Panc1 (cell line): ENCODE data around the gene CBL. TPM values are rescaled to one million over a fixed set of nuclear protein-coding genes. Genes with fewer than 3 reads are reported as not detected.

ENCODE experiments used
- ATAC-seq: fragments of 200-7000 bp; cut with Tn5 transposase; 2 replicates; pipeline ENCODE4 v1.9.1; 2020; ENCODE audit warnings: mild to moderate bottlenecking, moderate library complexity
- BruUV-seq: library from RNA; stranded (reverse); fragments of 400-500 nt; replicated peaks from 2 replicates; lab custom pipeline; 2021; lab: Mats Ljungman, UMichigan
- CTCF ChIA-PET: fragments of 300-600 bp; sonication (Branson Sonifier 250); formaldehyde crosslinking; loops from one replicate; lab custom pipeline; 2022; ENCODE audit warnings: antibody characterized with exemption; lab: Charles Lee
- POLR2A ChIA-PET: fragments of 300-600 bp; sonication (Branson Sonifier 250); formaldehyde crosslinking; loops from one replicate; lab custom pipeline; 2022; ENCODE audit warnings: antibody characterized with exemption; lab: Charles Lee
- DNase-seq: peaks from one replicate; pipeline ENCODE4 v3.0.0-alpha.2; 2010; ENCODE audit warnings: low read depth, low spot score
- H3K27ac ChIP-seq: 2 replicates; pipeline ENCODE4 v1.5.1; 2011; ENCODE audit warnings: mild to moderate bottlenecking, low read length, inconsistent platforms
- H3K27me3 ChIP-seq: fragments of 200-500 bp; sonication (Bioruptor generic); 2 replicates; pipeline ENCODE4 v1.6.0; 2014; ENCODE audit warnings: low read length, inconsistent platforms; ENCODE audit not compliant: control insufficient read depth, insufficient read depth
- H3K36me3 ChIP-seq: fragments of 200-500 bp; sonication (Bioruptor generic); 2 replicates; pipeline ENCODE4 v1.5.1; 2014; ENCODE audit warnings: inconsistent platforms, mild to moderate bottlenecking, low read length, moderate library complexity; ENCODE audit not compliant: control insufficient read depth, insufficient read depth
- H3K4me1 ChIP-seq: 2 replicates; pipeline ENCODE4 v1.5.1; 2011; ENCODE audit warnings: inconsistent platforms, mild to moderate bottlenecking, low read length, moderate library complexity; ENCODE audit not compliant: control insufficient read depth, insufficient read depth
- H3K4me3 ChIP-seq, 2 experiments: 2 replicates each; pipeline ENCODE4 v1.5.1; 2011 to 2012; ENCODE audit warnings: low read depth in 2 of 2, low read length in 2 of 2, mild to moderate bottlenecking in 2 of 2, inconsistent platforms in 1 of 2, moderate library complexity in 1 of 2
- H3K9me3 ChIP-seq: fragments of 200-500 bp; sonication (Bioruptor generic); 2 replicates; pipeline ENCODE4 v1.5.1; 2014; ENCODE audit warnings: low read depth, mild to moderate bottlenecking, inconsistent platforms, low read length, moderate library complexity; ENCODE audit not compliant: control insufficient read depth, insufficient read depth
- POLR2AphosphoS5 ChIP-seq: IDR thresholded peaks from 2 replicates; pipeline ENCODE4 v1.6.1; 2012; ENCODE audit warnings: mild to moderate bottlenecking, low read depth, low read length, moderate library complexity
- SIN3A ChIP-seq: IDR thresholded peaks from 2 replicates; pipeline ENCODE4 v1.6.1; 2012; ENCODE audit warnings: low read depth, mild to moderate bottlenecking, low read length, moderate library complexity, borderline replicate concordance; ENCODE audit not compliant: insufficient read depth
- TCF7L2 ChIP-seq: IDR thresholded peaks from 2 replicates; pipeline ENCODE4 v1.6.1; 2011; ENCODE audit warnings: mild to moderate bottlenecking, low read depth, low read length, inconsistent platforms
- in situ Hi-C: cut with HindIII; loops from 2 replicates; pipeline ENCODE4 v1.10.0; 2016; ENCODE audit warnings: low sequenced_read_pairs, low pct_unique_long_range_greater_than_20kb
- intact Hi-C: fragments of 100-400 bp; cut with micrococcal nuclease; formaldehyde crosslinking; loops from one replicate; pipeline ENCODE4 v1.10.0; 2022; ENCODE audit not compliant: unreplicated experiment
- total RNA-seq: library from RNA; stranded (reverse); gene quantifications from one replicate; pipeline ENCODE4 v1.2.1, GENCODE V29; 2021; ENCODE audit not compliant: unreplicated experiment
- TF ChIP-seq, protein P1 (sequence below): fragments of 450-650 bp; IDR thresholded peaks from 2 replicates; pipeline ENCODE4 v1.5.1; 2017; ENCODE audit warnings: mild to moderate bottlenecking
- TF ChIP-seq, protein P2 (sequence below), 2 experiments: IDR thresholded peaks; 2 replicates each; pipeline ENCODE4 v1.6.1; 2011 to 2012; ENCODE audit warnings: low read depth in 2 of 2, control low read depth in 1 of 2, low read length in 1 of 2, mild to moderate bottlenecking in 1 of 2, moderate library complexity in 1 of 2; ENCODE audit not compliant: insufficient read depth in 1 of 2

CBL gene
- total RNA-seq, 1 experiment from 2014 or later = 69.9 TPM

DNA sequence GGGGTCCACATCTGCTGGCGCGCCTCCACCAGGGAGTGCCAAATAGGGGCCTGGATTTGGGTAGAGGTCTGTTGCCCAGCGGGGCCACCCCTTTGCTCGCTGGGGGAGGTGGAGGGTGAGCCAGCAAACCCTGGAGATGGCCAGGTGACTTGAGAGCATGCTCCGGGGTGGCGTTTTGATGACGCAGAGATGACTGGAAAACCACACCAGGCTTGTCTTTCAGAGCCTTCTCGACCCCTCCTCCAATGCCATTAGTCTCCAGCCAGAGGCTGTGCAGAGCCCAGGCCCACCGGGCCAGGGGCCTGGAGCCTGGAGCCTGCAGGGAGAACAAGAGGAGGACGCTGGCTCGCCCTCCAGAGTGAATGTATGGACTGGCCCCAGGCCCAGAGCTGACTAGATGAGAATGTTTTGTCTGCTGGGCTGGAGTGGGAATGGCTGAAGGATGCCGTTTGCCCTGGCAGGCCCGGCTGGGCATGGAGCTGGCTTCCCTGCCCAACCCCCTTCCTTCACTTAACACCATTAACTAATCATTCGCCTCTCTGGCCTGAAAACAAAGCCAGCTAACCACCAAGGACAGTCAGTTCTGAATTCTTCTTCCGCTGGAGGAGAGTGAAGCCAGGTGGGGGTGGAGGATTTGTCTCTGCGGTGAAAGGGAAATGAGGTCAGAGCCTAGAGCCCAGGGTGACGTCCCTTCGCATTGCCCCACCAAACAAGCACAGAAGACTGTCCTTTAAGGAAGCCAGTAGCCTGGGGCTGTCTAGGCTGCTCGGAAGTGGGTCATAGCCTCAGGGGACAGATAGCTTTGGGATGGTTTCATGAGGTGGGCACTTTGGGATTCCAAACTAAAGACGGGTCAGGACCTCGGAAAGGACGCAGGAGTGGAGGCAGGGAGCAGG lies 112.3 kb downstream of the CBL start:
- POLR2A ChIA-PET = interaction anchor here (1.7 kb wide), 1 partner anchor 20 kb away, joined by 4 read pairs; no protein-coding TSS in a partner anchor
- no TSS peak for BruUV-seq
- Histone ChIP-seq H3K27ac (peak overlapping the region; percentile 78), H3K27me3 (no peaks in the 10 kb centered on the region), H3K36me3 (no peaks in the 10 kb centered on the region), H3K4me1 (peaks cover 52% of the 10 kb centered on the region), H3K4me3 (0 out of 4 replicates have a peak overlapping the region, but pooled peaks of 1 of the 2 experiments have one; percentile 9), H3K9me3 (no peaks in the 10 kb centered on the region)
- no peak for DNase-seq
- TF ChIP-seq, protein P1, sequence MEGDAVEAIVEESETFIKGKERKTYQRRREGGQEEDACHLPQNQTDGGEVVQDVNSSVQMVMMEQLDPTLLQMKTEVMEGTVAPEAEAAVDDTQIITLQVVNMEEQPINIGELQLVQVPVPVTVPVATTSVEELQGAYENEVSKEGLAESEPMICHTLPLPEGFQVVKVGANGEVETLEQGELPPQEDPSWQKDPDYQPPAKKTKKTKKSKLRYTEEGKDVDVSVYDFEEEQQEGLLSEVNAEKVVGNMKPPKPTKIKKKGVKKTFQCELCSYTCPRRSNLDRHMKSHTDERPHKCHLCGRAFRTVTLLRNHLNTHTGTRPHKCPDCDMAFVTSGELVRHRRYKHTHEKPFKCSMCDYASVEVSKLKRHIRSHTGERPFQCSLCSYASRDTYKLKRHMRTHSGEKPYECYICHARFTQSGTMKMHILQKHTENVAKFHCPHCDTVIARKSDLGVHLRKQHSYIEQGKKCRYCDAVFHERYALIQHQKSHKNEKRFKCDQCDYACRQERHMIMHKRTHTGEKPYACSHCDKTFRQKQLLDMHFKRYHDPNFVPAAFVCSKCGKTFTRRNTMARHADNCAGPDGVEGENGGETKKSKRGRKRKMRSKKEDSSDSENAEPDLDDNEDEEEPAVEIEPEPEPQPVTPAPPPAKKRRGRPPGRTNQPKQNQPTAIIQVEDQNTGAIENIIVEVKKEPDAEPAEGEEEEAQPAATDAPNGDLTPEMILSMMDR = no peak
- peak; percentile 4; the same call in 1 of the 2 replicates for ATAC-seq
- in situ Hi-C loops (no loop called here), intact Hi-C loops (no loop called here)
- CTCF ChIA-PET = interaction anchor here (0.5 to 1.1 kb wide), 6 partner anchors 10 to 223 kb away, joined by 3 to 12 read pairs (median 4); a partner anchor contains a TSS

DNA sequence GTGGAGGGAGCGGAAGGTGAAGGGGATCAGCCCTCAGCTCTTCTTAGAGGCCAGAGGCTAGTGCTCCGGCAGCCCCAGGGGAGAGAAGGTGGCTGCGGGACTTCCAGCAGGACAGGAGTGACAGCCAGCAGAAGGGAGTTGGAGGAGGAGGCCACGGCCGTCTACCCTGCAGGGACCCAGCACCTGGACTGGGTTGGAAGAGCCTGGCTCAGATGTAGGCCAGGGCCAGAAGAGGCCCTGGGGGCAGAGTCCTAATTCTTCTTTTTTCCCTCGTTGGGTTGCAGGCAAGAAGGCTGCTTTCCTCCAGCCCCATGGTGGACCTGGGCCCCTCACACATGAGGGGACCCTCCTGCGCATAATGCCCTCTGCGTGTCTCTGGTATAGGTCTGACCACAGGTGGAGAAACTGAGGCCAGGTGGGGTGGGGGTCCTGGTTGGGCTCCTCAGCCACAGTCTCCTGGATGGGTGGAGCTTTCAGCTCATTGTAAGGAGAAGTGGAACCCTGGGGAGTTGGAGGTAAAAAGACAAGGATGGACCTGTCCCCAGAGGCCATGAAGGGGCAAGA lies 113.1 kb downstream of the CBL start:
- Histone ChIP-seq H3K4me1 (peaks cover 55% of the 10 kb centered on the region), H3K36me3 (no peaks in the 10 kb centered on the region), H3K27me3 (no peaks in the 10 kb centered on the region), H3K9me3 (no peaks in the 10 kb centered on the region), H3K4me3 (0 out of 4 replicates have a peak overlapping the region, but pooled peaks of 1 of the 2 experiments have one; percentile 9), H3K27ac (peak overlapping the region; percentile 78)
- BruUV-seq = no TSS peak
- DNase-seq = no peak
- ChIA-PET CTCF (interaction anchor here (0.5 to 1.1 kb wide), 6 partner anchors 9 to 155 kb away, joined by 3 to 12 read pairs (median 4); no protein-coding TSS in a partner anchor), POLR2A (interaction anchor here (1.7 kb wide), 1 partner anchor 19 kb away, joined by 4 read pairs; no protein-coding TSS in a partner anchor)
- ATAC-seq = 0 out of 2 replicates have a peak, but pooled peaks have one; percentile 1
- intact Hi-C loops (no loop called here), in situ Hi-C loops (no loop called here)
- TF ChIP-seq, protein P2, sequence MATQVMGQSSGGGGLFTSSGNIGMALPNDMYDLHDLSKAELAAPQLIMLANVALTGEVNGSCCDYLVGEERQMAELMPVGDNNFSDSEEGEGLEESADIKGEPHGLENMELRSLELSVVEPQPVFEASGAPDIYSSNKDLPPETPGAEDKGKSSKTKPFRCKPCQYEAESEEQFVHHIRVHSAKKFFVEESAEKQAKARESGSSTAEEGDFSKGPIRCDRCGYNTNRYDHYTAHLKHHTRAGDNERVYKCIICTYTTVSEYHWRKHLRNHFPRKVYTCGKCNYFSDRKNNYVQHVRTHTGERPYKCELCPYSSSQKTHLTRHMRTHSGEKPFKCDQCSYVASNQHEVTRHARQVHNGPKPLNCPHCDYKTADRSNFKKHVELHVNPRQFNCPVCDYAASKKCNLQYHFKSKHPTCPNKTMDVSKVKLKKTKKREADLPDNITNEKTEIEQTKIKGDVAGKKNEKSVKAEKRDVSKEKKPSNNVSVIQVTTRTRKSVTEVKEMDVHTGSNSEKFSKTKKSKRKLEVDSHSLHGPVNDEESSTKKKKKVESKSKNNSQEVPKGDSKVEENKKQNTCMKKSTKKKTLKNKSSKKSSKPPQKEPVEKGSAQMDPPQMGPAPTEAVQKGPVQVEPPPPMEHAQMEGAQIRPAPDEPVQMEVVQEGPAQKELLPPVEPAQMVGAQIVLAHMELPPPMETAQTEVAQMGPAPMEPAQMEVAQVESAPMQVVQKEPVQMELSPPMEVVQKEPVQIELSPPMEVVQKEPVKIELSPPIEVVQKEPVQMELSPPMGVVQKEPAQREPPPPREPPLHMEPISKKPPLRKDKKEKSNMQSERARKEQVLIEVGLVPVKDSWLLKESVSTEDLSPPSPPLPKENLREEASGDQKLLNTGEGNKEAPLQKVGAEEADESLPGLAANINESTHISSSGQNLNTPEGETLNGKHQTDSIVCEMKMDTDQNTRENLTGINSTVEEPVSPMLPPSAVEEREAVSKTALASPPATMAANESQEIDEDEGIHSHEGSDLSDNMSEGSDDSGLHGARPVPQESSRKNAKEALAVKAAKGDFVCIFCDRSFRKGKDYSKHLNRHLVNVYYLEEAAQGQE (IDR thresholded peaks at IDR 0.05; ENCODE audit: insufficient read depth in 1 of 2, low read depth in 2 of 2, low read length in 1 of 2) = no peak
- TF ChIP-seq, protein P1 = no peak
- TF ChIP-seq TCF7L2 = no peak
- no peak for TF ChIP-seq SIN3A
- no peak for TF ChIP-seq POLR2AphosphoS5
